Body of pancreas (tissue), 4 donors: Measurements from ENCODE around the gene OR2V1.

Source experiments
- POLR2A ChIP-seq, 3 donors: fragments of 450-650 bp; IDR thresholded peaks; one replicate each; pipeline ENCODE4 v1.6.1; 2016; ENCODE audit warnings: antibody characterized with exemption in 3 of 3, mild to moderate bottlenecking in 2 of 3
- TF ChIP-seq, protein P1 (sequence below), 7 experiments: fragments of 450-650 bp in 4 of 7; fragments of 200-600 bp in 3 of 7; sonication (generic) in 3 of 7; IDR thresholded peaks; one replicate each; pipeline ENCODE4 v1.5.1; 2016 to 2019; ENCODE audit warnings: antibody characterized with exemption in 7 of 7

DNA sequence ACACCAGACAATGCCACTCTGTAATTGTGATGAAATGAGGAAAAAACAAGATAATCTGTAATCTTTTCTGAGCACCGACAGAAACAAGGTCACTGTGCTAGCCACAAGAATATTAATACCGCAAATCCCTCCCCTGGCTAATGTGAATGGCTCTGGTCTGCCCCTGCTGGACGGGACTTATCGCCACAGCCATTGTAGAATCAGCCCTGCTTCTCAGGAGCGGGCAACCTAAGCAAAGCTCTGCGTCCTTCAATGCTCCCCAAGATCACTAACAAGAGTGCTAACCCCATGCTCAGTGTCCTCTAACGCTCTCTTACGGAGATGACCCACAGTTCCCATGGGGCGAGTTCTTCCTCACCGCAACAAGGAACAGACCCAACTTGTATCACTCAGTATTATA is 42.7 kb downstream of the OR2V1 start:
- TF ChIP-seq, protein P1, sequence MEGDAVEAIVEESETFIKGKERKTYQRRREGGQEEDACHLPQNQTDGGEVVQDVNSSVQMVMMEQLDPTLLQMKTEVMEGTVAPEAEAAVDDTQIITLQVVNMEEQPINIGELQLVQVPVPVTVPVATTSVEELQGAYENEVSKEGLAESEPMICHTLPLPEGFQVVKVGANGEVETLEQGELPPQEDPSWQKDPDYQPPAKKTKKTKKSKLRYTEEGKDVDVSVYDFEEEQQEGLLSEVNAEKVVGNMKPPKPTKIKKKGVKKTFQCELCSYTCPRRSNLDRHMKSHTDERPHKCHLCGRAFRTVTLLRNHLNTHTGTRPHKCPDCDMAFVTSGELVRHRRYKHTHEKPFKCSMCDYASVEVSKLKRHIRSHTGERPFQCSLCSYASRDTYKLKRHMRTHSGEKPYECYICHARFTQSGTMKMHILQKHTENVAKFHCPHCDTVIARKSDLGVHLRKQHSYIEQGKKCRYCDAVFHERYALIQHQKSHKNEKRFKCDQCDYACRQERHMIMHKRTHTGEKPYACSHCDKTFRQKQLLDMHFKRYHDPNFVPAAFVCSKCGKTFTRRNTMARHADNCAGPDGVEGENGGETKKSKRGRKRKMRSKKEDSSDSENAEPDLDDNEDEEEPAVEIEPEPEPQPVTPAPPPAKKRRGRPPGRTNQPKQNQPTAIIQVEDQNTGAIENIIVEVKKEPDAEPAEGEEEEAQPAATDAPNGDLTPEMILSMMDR (IDR thresholded peaks at IDR 0.05), result no peak
- TF ChIP-seq POLR2A (IDR thresholded peaks at IDR 0.05), result no peak
